Occipital lobe (tissue), 3 donors: ENCODE results near the gene SULF2. TPM values are rescaled to one million over a fixed set of nuclear protein-coding genes. Genes with fewer than 3 reads are reported as not detected.

Experiments
- DNase-seq: peaks from one replicate; lab custom pipeline; 2025; lab: John Stamatoyannopoulos, UW
- small RNA-seq: library from RNA; depleted of rRNA; stranded (forward); fragments of <200 nt; gene quantifications from one replicate; pipeline ENCODE3, GENCODE V24; 2014
- total RNA-seq: library from RNA; depleted of rRNA; stranded (reverse); fragments of >200 nt; gene quantifications from one replicate; pipeline ENCODE4 v1.2.3, GENCODE V29; 2014

The SULF2 gene
- total RNA-seq, 1 donor from 2014 or later = 9.4 TPM

- no peak for DNase-seq
These were observed 174.9 kb downstream of the SULF2 start for GRCh38 chr20:47610247-47610944.

- DNase-seq = no peak
These were observed 176.3 kb downstream of the SULF2 start for GRCh38 chr20:47609001-47609400.

Small RNA genes lying within 50 kb of the gene (small RNA-seq; reads per million reads assigned to genes)
- gene RNU7-173P = not detected
